HG03469 (cell line): Measurements from ENCODE around the gene SUSD5.
"Not testable (repeated sequence)": the region's sequence is repeated elsewhere in the genome, so short reads cannot be mapped to it uniquely, and the experiment has no call there.

ENCODE experiments used
- ATAC-seq: cut with Tn5 transposase; IDR thresholded peaks from one replicate; pipeline ENCODE4 v1.9.1; 2021; ENCODE audit warnings: mild to moderate bottlenecking, moderate library complexity, moderate number of reproducible peaks; ENCODE audit not compliant: unreplicated experiment

The SUSD5 gene

DNA sequence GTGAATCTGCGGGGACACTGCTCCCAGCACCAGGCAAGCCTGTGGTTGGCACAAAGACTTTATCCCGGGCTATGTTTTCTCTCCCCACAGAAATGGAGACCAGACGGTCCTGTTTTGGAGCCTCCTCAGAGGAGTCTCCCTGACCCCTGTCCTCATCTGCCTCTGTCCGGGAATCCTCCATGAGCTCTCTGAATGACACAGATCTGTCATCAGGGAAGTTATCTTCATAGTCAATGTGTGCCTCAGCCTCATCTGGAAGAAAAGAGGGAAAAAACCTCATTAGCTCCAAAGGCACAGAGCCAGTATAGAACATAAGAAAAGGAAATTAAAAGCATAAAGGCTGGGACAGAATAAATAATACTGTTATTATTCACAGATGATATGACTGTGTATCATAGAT, 64.8 kb downstream of the SUSD5 start:
- ATAC-seq: no peak

DNA sequence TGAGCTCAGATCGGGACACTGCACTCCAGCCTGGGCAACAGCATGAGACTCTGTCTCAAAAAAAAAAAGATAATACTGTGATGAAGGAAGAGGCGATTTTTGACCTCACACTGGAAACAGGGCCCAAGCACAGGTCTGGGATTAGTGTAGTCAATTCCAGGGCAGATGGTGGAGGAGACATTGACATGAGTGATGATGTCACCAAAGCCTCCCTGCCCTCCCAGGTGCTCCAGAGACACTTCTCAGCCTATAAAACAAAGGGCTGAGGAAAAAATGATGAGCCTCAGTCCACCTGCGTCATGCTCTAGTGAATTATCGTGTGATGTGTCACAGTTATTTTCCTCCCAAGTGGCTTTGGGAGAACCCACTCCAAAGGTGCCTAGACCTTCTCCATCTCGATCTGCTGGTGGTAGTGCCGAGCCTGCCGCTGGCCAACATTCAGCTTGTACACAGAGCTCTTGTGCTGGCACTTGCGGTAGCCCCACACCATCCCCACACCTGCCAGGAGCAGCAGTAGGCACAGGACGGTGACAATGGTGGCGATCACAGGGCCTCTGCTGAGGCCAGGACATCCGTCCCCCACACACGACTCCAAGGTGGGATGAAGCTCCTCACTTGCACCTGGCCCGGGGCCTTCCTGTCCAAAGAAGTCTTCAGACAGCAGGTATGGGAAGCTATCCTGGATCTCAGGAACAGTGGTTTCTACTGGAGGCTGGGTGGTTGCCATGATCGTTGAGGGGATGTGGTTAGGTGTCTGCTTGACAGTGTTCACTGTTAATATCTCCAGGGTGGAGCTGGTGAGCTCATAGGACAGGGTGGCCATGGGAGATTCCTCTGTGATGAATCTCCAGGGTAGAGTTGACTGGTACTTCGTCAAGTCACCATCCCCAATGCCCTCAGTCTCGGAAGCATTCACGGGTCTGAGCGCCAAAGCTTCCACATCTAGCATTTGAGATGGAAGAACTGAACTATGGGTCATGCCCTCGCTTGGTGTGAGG, 65.9 kb downstream of the SUSD5 start:
- ATAC-seq: no peak

DNA sequence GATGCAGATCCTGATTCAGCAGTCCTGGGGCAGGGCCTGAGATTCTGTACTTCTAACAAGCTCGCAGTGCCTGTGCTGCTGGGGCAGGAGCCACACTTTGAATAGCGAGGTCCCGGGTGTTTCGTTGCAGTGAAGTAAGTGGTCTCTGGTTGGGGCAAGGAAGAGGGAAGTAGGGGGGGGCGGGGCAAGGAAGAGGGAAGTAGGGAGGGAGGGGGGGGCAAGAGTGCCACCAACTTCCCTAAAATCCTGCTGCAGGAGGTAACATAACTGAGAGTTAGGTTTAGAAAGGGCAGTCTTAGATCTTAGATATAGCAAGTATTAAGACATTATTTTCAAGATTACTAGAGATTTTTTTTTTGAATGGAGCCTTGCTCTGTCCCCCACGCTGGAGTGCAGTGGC, 69.3 kb downstream of the SUSD5 start:
- ATAC-seq: no peak

DNA sequence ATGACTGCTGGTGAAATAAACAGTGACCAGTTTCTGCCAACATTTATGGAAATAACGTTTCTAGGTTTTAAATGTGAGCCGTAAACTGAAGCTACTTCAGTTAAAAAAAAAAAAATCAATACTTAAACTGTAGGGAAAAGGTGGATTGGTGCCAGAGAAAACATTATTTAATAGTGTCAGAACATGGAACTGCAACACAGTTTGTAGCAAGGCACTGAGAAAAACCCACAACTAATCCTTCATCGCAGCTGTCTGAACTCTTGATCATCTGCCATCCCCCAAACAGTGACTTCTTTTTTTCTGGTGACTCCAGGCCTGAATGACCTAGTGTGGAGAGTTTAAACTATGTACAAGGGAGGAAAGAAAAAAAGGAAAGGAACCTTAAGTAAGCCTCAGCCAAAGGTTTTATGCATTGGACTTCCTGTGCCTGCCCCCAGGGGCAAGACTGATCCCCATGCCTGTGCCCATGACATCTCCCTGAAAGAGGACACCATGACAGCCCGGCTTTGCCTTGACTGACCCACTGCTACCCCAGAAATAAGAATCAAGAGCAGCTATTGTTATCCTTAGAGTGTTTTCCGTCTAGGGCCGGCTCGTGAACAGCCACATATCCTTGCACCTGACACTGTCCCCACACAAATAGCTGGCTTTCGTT, 71.7 kb downstream of the SUSD5 start:
- no peak for ATAC-seq

DNA sequence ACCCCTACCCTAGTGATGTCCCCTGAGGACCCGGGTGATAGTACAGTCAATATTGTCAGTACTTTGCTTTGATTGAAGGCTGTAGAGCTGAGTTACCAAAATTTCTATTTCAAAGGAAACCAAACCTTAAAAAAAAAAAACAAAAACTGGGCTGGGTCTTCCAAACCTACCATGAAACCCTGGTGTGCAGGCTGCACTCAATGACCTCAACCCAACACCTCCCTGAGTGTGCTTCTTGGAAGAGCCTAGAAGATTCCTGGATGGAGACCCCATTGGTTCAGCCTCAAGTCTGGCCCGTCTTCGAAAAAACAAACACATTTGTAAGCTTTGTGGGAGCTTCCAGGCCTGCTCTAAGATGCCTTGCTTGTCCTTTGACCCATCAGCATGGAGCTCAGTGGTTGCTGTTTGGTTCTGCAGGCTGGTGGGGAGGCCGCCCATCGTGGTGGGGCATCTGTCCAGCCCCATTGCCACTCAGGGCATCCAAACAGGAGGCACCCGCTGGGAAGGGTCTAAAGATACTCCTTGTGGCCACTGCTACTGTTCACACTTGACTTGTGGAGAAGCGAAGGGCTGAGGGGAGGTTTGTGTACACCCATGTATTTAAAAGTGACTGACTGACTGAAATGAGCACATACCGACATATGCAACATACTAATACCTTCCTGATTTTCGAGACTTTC, 72.6 kb downstream of the SUSD5 start:
- no peak for ATAC-seq

DNA sequence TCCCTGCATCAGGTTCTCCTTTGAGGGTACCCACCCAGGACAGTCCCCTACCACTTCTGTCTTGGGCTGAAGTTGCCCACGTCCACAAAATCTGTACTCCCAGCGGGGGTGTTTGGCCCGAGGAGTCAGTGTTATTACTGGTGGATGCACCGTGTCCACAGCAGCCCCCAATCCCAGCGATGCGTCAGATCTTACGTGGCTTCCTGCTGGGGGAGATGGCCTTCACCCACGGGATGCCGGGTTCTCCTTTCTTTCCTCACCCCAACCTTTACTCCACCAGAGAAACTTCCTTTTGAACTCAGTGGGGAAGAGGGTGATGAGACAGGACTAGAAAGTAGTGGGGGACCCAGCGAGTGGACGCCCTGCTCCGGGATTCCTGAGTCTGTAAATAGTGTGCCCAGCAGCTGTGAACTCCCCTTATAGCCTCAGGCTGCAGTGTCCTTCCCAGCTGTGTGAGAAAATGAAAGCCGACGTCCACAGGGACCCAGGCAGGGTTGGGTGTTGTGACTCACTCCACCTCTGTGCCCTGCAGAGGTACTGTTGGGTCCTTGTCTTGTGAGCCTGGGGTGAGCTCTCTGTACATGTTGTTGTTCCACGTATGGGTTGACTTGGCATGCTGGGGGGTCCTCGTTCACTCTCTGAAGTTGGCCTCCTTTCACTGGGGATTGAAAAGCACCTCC, 73.2 kb downstream of the SUSD5 start:
- ATAC-seq: no peak

DNA sequence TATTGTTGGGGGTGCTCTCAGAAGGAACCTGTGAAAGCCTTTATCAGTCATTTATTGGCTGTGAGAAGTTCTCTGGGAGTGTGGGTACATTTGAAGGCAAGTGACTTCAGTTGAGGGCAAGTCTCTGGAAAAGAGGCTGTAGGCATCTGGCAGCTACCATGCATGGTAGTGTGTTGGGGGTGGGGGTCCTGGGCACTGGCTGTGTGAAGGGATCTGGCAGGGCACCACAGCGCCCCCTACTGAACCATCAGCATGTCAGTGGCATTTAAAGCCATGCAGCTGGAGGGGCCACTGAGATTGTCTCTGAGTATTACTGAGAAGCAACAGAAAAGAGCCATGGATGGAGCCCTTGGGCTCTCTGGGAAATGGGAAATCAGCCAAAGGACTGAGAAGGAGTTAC, 74.2 kb downstream of the SUSD5 start:
- no peak for ATAC-seq

DNA sequence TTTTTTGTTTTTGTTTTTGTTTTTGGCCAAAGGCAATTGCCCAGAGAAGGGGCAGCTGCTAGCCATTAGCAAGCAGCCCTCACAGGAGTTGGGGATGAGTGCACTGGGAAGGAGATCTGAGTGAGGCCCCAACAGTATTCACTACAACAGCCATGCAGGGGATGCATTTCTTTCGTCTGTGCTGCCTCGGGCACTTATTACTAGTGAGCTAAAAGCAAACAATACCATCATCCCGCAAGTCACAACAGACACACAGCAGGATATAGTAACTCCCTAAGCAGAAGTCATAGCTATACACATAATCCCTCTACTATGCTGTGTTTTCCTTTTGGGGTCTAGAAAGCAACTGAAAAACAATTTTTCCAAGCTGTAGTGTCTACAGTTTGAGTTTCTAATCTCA, 77.6 kb downstream of the SUSD5 start:
- ATAC-seq: no peak

DNA sequence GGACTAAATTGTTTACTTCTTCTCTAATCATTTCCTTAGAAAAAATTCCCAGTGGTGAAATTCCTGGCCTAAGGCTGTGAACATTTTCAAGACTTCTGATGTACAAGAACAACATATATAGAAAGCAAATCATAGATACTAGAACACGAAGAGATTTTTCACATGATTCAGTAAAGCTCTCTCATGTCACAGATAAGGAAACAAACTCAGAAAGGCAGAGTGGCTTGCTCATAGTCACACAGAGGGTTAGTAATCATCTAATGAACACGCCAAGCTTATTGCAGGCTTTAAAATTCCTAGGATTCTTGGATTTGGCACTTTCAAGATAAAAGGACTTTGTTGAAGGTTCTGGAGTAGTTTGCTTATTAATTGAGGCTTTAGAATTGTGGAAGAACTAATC, 78.6 kb downstream of the SUSD5 start:
- no peak for ATAC-seq

DNA sequence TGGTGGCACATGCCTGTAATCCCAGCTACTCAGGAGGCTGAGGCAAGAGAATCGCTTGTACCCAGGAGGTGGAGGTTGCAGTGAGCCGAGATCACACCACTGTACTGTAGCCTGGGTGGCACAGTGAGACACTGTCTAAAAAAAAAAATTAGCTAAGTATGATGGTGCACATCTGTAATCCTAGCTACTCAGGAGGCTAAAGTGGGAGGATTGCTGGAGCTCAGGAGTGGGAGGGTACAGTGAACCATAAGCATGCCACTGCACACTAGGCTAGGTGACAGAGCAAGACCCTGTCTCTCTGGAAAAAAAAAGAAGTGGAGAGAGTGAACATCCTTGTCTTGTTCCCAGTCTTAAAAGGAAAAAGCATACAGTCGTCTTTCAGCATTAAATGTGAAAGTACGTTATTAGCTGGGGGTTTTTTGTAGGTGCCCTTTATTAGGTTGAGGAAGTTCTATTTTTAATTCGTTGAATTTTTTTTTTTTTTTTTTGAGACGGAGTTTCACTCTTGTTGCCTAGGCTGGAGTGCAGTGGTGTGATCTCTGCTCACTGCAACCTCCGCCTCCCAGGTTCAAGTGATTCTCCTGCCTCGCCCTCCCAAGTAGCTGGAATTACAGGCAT, 79.5 kb downstream of the SUSD5 start:
- ATAC-seq: not testable (repeated sequence)

DNA sequence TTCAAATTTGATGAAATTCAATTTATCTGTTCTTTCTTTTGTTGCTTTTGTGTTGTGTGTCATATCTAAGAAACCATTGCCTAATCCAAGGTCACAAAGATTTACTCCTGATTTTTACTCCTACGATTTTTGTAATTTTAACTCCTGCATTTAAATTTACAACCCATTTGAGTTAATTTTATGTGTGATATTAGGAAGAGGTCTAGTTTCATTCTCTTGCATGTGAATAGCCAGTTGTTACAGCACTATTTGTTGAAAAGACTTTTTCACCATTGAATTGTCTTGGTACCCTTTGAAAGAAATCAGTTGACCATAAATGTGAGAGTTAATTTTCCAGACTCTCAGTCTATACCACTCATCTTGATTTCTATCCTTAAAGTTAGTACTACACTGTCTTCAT, 80.9 kb downstream of the SUSD5 start:
- ATAC-seq: no peak

DNA sequence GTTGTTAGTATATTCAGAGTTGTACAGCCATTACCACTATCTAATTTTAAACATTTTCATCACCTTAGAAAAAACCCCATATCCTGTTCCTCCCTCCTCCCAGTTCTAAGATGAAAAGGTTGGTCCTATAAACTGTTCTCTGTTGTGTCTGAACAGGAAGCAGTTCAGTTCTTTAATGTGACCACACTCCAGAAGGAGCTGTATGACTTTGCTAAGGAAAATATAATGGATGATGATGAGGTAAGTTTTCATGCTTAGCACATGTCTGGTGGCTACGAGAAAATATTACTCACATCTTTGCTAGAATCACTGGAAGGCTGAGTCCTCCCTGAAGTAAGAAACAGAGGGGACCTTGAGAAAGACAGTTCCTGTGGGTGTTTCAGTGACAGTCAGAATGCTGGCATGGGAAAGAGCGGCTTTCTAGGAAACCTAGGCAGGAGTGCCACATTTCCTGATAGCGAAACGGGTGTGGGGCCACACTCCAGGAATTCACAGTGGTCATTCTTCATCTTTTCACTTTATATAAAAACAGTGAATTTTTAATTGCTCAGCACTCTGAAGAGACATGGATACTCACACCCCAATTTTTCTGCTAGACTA, 84.5 kb downstream of the SUSD5 start:
- no peak for ATAC-seq

DNA sequence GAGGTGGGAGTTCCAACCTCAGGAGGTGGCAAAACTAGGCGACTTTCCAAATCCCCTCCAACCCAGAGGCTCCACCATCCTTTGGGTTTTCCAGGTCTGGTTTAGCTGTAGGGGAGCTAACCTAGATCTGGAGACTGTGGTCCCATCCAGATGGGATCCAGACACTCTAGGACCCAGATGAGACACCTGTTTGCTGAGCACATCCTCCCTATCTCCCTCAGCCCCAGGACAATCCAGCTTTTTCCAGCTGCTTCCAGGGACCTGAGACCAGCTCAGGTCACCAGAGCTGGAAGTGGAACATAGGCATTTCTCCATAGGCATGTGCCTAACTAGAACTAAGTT, 86.6 kb downstream of the SUSD5 start:
- ATAC-seq: no peak

DNA sequence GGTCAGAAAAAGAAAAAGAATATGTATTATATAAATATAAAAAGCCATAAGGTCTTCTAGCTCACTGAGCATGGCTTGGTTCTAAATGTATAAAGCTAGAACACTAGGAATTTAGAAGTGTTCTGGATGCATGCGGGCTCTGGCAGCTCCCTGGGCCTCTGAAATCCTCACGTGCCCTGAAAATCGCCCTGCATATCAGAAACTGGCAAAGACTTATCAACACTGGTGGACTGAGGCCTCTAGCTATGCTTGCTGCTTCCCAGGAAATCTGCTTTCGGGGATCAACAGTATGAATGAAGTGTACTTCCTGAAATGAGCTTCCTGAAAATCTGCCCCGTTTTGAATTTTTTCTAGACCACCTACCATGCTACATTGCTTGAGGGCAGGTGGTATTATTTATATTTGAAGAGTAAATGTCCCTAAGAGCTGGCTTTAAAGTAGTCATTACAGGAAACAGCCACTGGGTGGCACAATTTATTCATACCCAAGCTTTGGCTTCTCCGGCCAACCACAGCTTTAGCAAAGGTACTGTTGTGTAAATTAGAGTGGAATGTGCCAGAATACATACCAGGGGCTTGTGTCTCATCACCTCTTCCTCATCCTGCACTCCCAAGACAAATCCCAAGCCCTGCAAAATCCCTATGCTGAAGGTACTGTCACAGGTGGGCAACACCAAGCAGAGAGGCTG, 87.1 kb downstream of the SUSD5 start:
- ATAC-seq: peak; percentile 68

DNA sequence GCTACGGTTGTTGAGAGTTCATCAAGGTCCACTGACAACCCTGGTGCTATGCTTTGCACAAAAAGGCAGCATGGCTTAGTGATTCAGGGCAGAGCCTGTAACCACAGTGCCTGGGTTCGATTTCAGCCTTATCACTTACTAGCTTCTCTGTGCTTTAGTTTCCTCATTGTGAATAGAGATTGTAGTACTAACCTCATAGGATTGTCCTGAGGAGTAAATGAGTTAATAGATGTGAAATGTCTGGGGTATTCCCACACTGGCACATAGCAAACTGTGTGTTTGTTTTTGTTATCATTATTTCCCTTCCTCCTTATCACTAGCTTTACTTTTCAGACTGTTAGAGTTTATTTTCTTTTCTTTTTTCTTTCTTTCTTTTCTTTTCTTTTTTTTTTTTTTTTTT, 88.5 kb downstream of the SUSD5 start:
- ATAC-seq: no peak

DNA sequence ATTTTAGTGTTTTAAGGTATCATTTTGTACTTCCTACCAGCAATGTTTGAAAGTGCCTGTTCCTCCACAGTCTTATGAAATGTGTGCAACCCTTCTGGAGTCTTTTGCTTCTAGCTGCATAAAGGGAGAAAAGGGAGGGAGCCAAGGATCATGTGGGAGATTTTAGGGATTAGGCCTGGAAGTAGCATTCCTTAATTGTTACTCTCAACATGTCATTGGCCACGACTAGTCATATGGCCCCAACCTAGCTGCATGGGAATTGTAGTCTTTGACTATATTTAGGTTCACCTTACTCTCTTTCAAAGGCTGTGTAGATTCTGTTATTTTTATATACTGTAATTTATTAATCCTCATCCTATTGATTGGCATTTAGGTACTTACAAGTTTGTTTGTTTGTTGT, 89.9 kb downstream of the SUSD5 start:
- ATAC-seq: no peak

DNA sequence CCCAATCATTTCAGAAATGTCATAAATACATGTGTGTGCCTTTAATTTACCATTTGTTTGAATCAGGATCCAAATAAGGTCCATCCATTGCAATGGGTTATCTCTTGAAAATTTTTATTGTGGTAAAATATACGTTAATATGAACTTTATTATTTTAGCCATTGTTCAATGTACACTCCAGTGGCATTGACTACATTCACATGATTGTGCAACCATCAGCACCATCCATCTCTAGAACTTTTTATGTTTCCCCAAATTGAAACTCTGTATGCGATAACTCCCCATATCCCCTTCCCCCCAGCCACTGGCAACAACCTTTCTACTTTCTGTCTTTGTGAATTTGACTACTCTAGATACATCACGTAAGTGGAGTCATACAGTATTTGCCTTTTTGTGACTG, 92.8 kb downstream of the SUSD5 start:
- ATAC-seq: no peak

DNA sequence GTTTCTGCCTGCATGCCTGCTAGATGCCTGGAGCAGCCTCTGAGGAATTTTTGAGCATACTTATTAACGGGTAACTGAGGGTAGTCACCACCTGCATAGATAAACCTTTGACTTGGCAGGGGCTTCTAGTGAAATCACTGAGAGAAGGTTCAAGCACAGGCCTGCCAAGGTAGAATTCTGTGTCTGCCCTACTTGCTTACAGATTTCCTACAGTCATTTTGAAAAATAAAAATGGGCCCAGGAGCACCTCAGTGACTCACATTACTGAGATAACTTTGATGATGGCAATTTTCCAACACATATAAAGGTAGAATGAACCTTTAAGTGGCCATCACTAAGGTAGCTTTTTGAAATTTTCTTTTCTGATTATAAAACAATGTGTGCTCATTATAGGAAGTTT, 94.0 kb downstream of the SUSD5 start:
- ATAC-seq: no peak

DNA sequence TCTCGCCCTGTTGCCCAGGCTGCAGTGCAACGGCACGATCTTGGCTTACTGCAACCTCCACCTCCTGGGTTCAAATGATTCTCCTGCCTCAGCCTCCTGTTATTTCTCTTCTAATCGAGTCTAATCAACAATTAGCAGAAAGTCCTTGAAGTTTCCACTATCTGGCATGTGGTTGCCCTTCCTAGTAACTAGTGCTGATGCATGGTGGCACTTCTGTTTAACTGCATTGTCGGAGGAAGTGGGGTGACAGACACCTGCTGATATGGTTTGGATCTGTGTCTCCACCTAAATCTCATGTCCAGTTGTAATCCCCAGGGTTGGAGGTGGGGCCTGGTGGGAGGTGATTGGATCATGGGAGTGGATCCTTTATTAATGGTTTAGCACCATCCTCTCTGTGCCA, 95.6 kb downstream of the SUSD5 start:
- ATAC-seq: no peak

DNA sequence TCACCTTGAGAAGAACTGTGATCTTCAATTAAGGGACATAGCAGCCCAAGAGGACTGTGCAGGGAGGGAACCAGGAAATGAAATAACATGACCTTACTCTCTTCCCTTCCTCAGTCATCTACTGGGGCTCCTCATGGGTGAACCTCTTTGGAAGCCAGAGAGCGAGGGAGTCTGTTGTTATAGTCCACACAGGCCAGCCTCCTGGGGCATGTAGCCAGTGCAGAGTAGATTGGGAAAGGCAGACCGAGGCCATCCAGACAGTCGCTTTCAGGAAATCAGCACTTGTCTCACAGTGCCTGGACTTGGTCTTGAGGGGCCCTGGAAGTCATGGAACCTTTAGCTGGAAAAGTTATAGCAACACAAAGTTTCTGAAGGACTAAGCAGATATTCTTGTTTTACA, 98.7 kb downstream of the SUSD5 start:
- ATAC-seq: no peak
